Testis (tissue), 5 donors: ENCODE results near the gene PANX3. TPM values are rescaled to one million over a fixed set of nuclear protein-coding genes. Genes with fewer than 3 reads are reported as not detected.

Experiments
- DNase-seq: peaks from one replicate; pipeline ENCODE4 v3.0.0-alpha.2; 2019
- H3K27ac ChIP-seq, 2 donors: fragments of 200-600 bp; sonication (generic); one replicate each; pipeline ENCODE4 v1.5.1; 2019
- H3K27me3 ChIP-seq: fragments of 200-600 bp; sonication (generic); one replicate; pipeline ENCODE4 v1.5.1; 2019
- H3K36me3 ChIP-seq: fragments of 200-600 bp; sonication (generic); one replicate; pipeline ENCODE4 v1.5.1; 2017; ENCODE audit warnings: low read depth; ENCODE audit errors: missing control alignments
- H3K4me1 ChIP-seq: fragments of 200-600 bp; sonication (generic); one replicate; pipeline ENCODE4 v1.5.1; 2019
- H3K4me3 ChIP-seq, 2 donors: fragments of 200-600 bp; sonication (generic); one replicate each; pipeline ENCODE4 v1.5.1; 2017 to 2019
- H3K9me3 ChIP-seq: fragments of 200-600 bp; sonication (generic); one replicate; pipeline ENCODE4 v1.5.1; 2017
- CTCF ChIP-seq, 3 experiments: fragments of 450-650 bp in 2 of 3; fragments of 200-600 bp in 1 of 3; sonication (generic) in 1 of 3; IDR thresholded peaks; one replicate each; pipeline ENCODE4 v1.5.1; 2016 to 2019; ENCODE audit warnings: antibody characterized with exemption in 3 of 3, mild to moderate bottlenecking in 2 of 3, moderate library complexity in 1 of 3
- POLR2A ChIP-seq: fragments of 450-650 bp; IDR thresholded peaks from one replicate; pipeline ENCODE4 v1.6.1; 2017; ENCODE audit warnings: antibody characterized with exemption, mild to moderate bottlenecking, moderate library complexity
- WGBS, 2 donors: methylation state at CpG; one replicate each; pipeline ENCODE4 v1.1.5; 2018; 5-methylcytosine and 5-hydroxymethylcytosine counted together
- intact Hi-C: fragments of 100-400 bp; cut with DNase I; formaldehyde crosslinking; loops from one replicate; pipeline ENCODE4 v1.15.1; 2023; ENCODE audit warnings: low total_unique reads
- long read RNA-seq, 2 donors: transcript quantifications; one replicate each; lab custom pipeline, GENCODE V29; 2026
- polyA plus RNA-seq: library from polyadenylated mRNA; stranded (reverse); fragments of 350-450 nt; fragmentation: Illumina TruSeq; extraction: RNeasy Lipid Tissue Mini Kit (QIAGEN cat#74804); gene quantifications from one replicate; pipeline ENCODE4 v1.2.3, GENCODE V29; 2014; ENCODE audit warnings: low read depth, low replicate concordance; ENCODE audit not compliant: insufficient read depth
- total RNA-seq, 2 donors: library from RNA; depleted of rRNA; stranded (reverse); fragments of >200 nt; gene quantifications; one replicate each; pipeline ENCODE4 v1.2.3, GENCODE V29; 2016

PANX3 gene
- total RNA-seq: under 1 TPM in 1 of 2 donors, not detected in 1; 0.43 TPM
- polyA plus RNA-seq: 0.18 TPM
- long read RNA-seq, donor 1: 0 reads
- long read RNA-seq, donor 2: 0 reads

GRCh38 chr11:124611064-124611463 is at the start of gene PANX3:
Gene PANX3, plus strand, starts transcription at chr11:124611428. Its CDS starts 129 bp downstream, at chr11:124611557.
- H3K27ac ChIP-seq: no peak within 1 kb of the TSS
- TF ChIP-seq CTCF (IDR thresholded peaks at IDR 0.05) (no peak), POLR2A (no peak)
- no peaks in the 10 kb centered on the region for H3K36me3 ChIP-seq
- no peak for DNase-seq
- no peaks in the 10 kb centered on the region for H3K4me1 ChIP-seq
- H3K4me3 ChIP-seq: no peak within 1 kb of the TSS
- 74 to 78% methylated on average over 4 to 5 of the region's 5 CpGs for WGBS, 2 donors
- intact Hi-C loops: no loop called here
- H3K9me3 ChIP-seq: no peaks in the 10 kb centered on the region
- no peaks in the 10 kb centered on the region for H3K27me3 ChIP-seq

- Histone ChIP-seq H3K4me3 (no peak within 1 kb of the TSS), H3K27ac (no peak within 1 kb of the TSS), H3K4me1 (no peaks in the 10 kb centered on the region), H3K9me3 (no peaks in the 10 kb centered on the region), H3K27me3 (no peaks in the 10 kb centered on the region), H3K36me3 (no peaks in the 10 kb centered on the region)
- intact Hi-C loops: no loop called here
- WGBS, 2 donors: 23 to 42% methylated on average over 4 of the region's 4 CpGs
- DNase-seq: no peak
- no peak for TF ChIP-seq CTCF (IDR thresholded peaks at IDR 0.05)
- no peak for TF ChIP-seq POLR2A
These were observed 41.5 kb upstream of the PANX3 start, which contains the start of gene OR8A1 for GRCh38 chr11:124569697-124570096. Gene OR8A1, plus strand, starts transcription at chr11:124569997. Its CDS starts 123 bp downstream, at chr11:124570120.

- no peak for DNase-seq
- Histone ChIP-seq H3K4me3 (no peak overlapping the region), H3K27me3 (no peaks in the 10 kb centered on the region), H3K27ac (no peak overlapping the region), H3K36me3 (no peaks in the 10 kb centered on the region), H3K4me1 (no peaks in the 10 kb centered on the region), H3K9me3 (no peaks in the 10 kb centered on the region)
- no peak for TF ChIP-seq POLR2A
- no peak for TF ChIP-seq CTCF (IDR thresholded peaks at IDR 0.05)
- intact Hi-C loops: no loop called here
- WGBS, 2 donors: 85 to 88% methylated on average over 7 of the region's 7 CpGs
These were observed 41.1 kb upstream of the PANX3 start for GRCh38 chr11:124570160-124570559.

- 56 to 78% methylated on average over 4 to 6 of the region's 6 CpGs for WGBS, 2 donors
- Histone ChIP-seq H3K4me1 (no peaks in the 10 kb centered on the region), H3K27me3 (no peaks in the 10 kb centered on the region), H3K4me3 (no peak overlapping the region), H3K27ac (no peak overlapping the region), H3K36me3 (no peaks in the 10 kb centered on the region), H3K9me3 (no peaks in the 10 kb centered on the region)
- no peak for DNase-seq
- TF ChIP-seq CTCF (IDR thresholded peaks at IDR 0.05) (no peak), POLR2A (no peak)
- intact Hi-C loops: no loop called here
These were observed 33.4 kb upstream of the PANX3 start for GRCh38 chr11:124577716-124578427.

- 64 to 76% methylated on average over 4 of the region's 4 CpGs for WGBS, 2 donors
- no peak overlapping the region for H3K4me3 ChIP-seq
- H3K9me3 ChIP-seq: no peaks in the 10 kb centered on the region
- H3K4me1 ChIP-seq: no peaks in the 10 kb centered on the region
- intact Hi-C loops: no loop called here
- H3K36me3 ChIP-seq: no peaks in the 10 kb centered on the region
- TF ChIP-seq CTCF (IDR thresholded peaks at IDR 0.05) (no peak), POLR2A (no peak)
- no peaks in the 10 kb centered on the region for H3K27me3 ChIP-seq
- no peak overlapping the region for H3K27ac ChIP-seq
- no peak for DNase-seq
These were observed 32.5 kb upstream of the PANX3 start for GRCh38 chr11:124578761-124579160.
